SK-N-MC (cell line): ENCODE measurements around the gene CDH12.

Experiments
- EZH2 ChIP-seq: fragments of 200-600 bp; sonication (generic); IDR thresholded peaks from one replicate; pipeline ENCODE4 v1.6.1; 2017; ENCODE audit warnings: antibody characterized with exemption
- POLR2AphosphoS5 ChIP-seq: IDR thresholded peaks from 2 replicates; pipeline ENCODE4 v1.6.1; 2012; ENCODE audit warnings: mild to moderate bottlenecking, low read depth, low read length, borderline replicate concordance

DNA sequence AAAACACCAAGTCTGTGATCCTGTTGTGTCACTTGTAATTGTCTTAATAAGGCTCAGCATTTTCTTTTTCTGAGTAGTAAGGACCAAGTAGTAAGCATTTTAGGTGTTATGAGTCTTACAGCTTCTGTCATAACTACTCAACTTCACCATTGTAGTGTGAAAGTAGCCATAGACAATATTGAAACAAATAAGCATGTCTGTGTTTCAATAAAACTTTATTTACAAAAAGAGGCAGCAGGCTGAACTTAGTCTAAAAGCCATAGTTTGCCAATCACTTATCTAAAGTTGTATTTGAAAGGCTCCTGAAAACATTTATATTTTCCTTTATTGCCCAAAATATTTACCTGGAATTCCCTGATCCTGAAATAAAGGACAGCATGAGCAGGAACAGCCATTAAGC, 796.1 kb downstream of the CDH12 start:
- TF ChIP-seq EZH2 (no peak), POLR2AphosphoS5 (no peak)
